DOHH2 (cell line): ENCODE data around the gene SIAH1.

ENCODE experiments used
- EZH2phosphoT487 ChIP-seq: fragments of 200-600 bp; sonication (generic); IDR thresholded peaks from 2 replicates; pipeline ENCODE4 v1.6.1; 2017; ENCODE audit warnings: borderline replicate concordance, mild to moderate bottlenecking, antibody characterized with exemption, low read length, moderate library complexity, mixed read lengths
- TF ChIP-seq, protein P1 (sequence below): fragments of 200-600 bp; sonication (generic); IDR thresholded peaks from one replicate; pipeline ENCODE4 v1.5.1; 2014; ENCODE audit warnings: antibody characterized with exemption, mild to moderate bottlenecking, low read depth, low read length; ENCODE audit not compliant: poor library complexity, severe bottlenecking

DNA sequence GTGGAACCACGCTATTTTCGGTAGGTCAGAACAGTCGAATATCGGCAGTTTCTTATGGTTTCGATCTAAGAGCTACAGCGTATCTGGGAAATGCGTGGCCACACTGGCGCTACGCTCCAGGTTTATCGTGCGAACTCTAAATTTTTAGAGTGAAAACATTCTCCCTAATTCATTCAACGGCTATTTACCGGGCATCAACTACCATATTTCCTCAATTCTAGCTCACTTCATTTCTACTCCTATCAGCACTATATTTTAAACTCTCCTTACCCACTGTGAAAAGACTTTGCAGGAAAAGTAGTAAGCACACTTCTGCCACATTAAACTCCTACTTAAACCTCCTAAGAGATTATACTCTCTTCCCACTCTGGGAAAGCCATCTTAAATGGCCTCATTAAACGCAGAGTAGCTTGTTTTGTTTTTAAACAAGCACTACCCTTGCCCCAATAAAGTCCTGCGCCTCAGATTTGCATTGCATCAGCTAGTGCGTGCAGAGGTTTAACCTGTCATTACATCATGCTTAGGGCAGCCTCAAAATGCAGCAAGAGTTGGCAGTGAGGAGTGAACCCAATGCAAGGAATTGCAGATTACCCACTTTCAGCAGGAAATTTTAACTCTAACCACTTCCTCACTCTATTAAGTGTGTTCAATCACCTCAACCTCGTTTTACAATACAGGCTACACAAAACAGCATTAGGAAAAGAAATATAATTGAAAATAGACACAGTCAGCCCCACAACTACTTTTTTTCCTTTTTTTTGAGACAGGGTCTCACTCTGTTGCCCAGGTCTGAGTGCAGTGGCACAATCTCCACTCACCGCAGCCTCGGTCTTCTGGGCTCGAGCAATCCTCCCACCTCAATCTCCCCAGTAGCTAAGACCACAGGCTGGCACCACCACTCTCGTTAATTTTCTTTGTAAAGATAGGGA is 18.8 kb downstream of the SIAH1 start:
- TF ChIP-seq, protein P1, sequence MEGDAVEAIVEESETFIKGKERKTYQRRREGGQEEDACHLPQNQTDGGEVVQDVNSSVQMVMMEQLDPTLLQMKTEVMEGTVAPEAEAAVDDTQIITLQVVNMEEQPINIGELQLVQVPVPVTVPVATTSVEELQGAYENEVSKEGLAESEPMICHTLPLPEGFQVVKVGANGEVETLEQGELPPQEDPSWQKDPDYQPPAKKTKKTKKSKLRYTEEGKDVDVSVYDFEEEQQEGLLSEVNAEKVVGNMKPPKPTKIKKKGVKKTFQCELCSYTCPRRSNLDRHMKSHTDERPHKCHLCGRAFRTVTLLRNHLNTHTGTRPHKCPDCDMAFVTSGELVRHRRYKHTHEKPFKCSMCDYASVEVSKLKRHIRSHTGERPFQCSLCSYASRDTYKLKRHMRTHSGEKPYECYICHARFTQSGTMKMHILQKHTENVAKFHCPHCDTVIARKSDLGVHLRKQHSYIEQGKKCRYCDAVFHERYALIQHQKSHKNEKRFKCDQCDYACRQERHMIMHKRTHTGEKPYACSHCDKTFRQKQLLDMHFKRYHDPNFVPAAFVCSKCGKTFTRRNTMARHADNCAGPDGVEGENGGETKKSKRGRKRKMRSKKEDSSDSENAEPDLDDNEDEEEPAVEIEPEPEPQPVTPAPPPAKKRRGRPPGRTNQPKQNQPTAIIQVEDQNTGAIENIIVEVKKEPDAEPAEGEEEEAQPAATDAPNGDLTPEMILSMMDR = no peak
- TF ChIP-seq EZH2phosphoT487 = no peak
